Prostate gland (tissue), 2 donors: ENCODE data around the gene PC. TPM values are rescaled to one million over a fixed set of nuclear protein-coding genes. Genes with fewer than 3 reads are reported as not detected.

Experiments used
- DNase-seq: peaks from one replicate; pipeline ENCODE4 v3.0.0-alpha.2; 2019; ENCODE audit warnings: low spot score
- H3K27ac ChIP-seq, 2 donors: fragments of 200-600 bp; sonication (generic); 2 replicates each; pipeline ENCODE4 v1.5.1; 2017 to 2019
- H3K27me3 ChIP-seq: fragments of 200-600 bp; sonication (generic); replicated peaks from 2 replicates; pipeline ENCODE4 v1.5.1; 2019; ENCODE audit not compliant: insufficient read depth
- H3K36me3 ChIP-seq, 2 donors: fragments of 200-600 bp; sonication (generic); 1 replicate in 1 of 2; 2 replicates in 1 of 2; pipeline versions ENCODE4 v1.5.1 to v1.8.1; 2017 to 2019
- H3K4me1 ChIP-seq: fragments of 200-600 bp; sonication (generic); replicated peaks from 2 replicates; pipeline ENCODE4 v1.5.1; 2019
- H3K4me3 ChIP-seq, 2 donors: fragments of 200-600 bp; sonication (generic); 2 replicates each; pipeline ENCODE4 v1.5.1; 2017 to 2019
- H3K9me3 ChIP-seq: fragments of 200-600 bp; sonication (generic); 2 replicates; pipeline ENCODE4 v1.5.1; 2017
- CTCF ChIP-seq, 4 experiments: fragments of 200-600 bp in 2 of 4; fragments of 450-650 bp in 2 of 4; sonication (generic) in 2 of 4; IDR thresholded peaks; 1 replicate in 3 of 4; 2 replicates in 1 of 4; pipeline ENCODE4 v1.5.1; 2016 to 2019; ENCODE audit warnings: antibody characterized with exemption in 4 of 4, mild to moderate bottlenecking in 2 of 4, moderate library complexity in 2 of 4
- POLR2A ChIP-seq: fragments of 450-650 bp; IDR thresholded peaks from one replicate; pipeline ENCODE4 v1.6.1; 2016; ENCODE audit warnings: antibody characterized with exemption, mild to moderate bottlenecking
- POLR2AphosphoS5 ChIP-seq: sonication (generic); formaldehyde crosslinking; IDR thresholded peaks from one replicate; pipeline ENCODE4 v1.6.1; 2017; ENCODE audit warnings: antibody characterized with exemption
- WGBS: methylation state at CpG from one replicate; pipeline ENCODE4 v1.1.5; 2018; 5-methylcytosine and 5-hydroxymethylcytosine counted together
- intact Hi-C: fragments of 100-400 bp; cut with DNase I; formaldehyde crosslinking; loops from one replicate; pipeline ENCODE4 v1.14.2; 2022
- total RNA-seq, 2 donors: library from RNA; depleted of rRNA; stranded (reverse); fragments of >200 nt; gene quantifications; one replicate each; pipeline ENCODE4 v1.1.0, GENCODE V29; 2016

PC gene
- total RNA-seq, 2 donors from 2014 or later: 42.8 to 43.4 TPM

GRCh38 chr11:66848671-66849500 lies 109.3 kb downstream of the PC start:
- peaks cover 7% of the 10 kb centered on the region for H3K4me1 ChIP-seq
- no peak overlapping the region for H3K27ac ChIP-seq
- TF ChIP-seq CTCF (IDR thresholded peaks at IDR 0.05) (no peak), POLR2AphosphoS5 (no peak), POLR2A (no peak)
- H3K27me3 ChIP-seq: no peaks in the 10 kb centered on the region
- no peaks in the 10 kb centered on the region for H3K36me3 ChIP-seq
- no peaks in the 10 kb centered on the region for H3K9me3 ChIP-seq
- no peak overlapping the region for H3K4me3 ChIP-seq
- WGBS: 88% methylated on average over 20 of the region's 28 CpGs
- DNase-seq: no peak
- intact Hi-C loops: no loop called here

- no peaks in the 10 kb centered on the region for H3K9me3 ChIP-seq
- no peak overlapping the region for H3K27ac ChIP-seq
- no peak for DNase-seq
- no peak for TF ChIP-seq POLR2AphosphoS5
- no peak for TF ChIP-seq POLR2A
- TF ChIP-seq CTCF (IDR thresholded peaks at IDR 0.05): no peak
- intact Hi-C loops: no loop called here
- peaks cover 8% of the 10 kb centered on the region for H3K4me1 ChIP-seq
- no peak overlapping the region for H3K4me3 ChIP-seq
- H3K36me3 ChIP-seq: no peaks in the 10 kb centered on the region
- no peaks in the 10 kb centered on the region for H3K27me3 ChIP-seq
- WGBS: 80% methylated on average over 14 of the region's 14 CpGs
These were observed 110.5 kb downstream of the PC start for GRCh38 chr11:66847461-66848232.

- 67% methylated on average over 4 of the region's 4 CpGs for WGBS
- Histone ChIP-seq H3K27me3 (no peaks in the 10 kb centered on the region), H3K4me1 (peaks cover 13% of the 10 kb centered on the region), H3K4me3 (no peak overlapping the region), H3K27ac (no peak overlapping the region), H3K9me3 (no peaks in the 10 kb centered on the region), H3K36me3 (no peaks in the 10 kb centered on the region)
- DNase-seq: no peak
- intact Hi-C loops: no loop called here
- TF ChIP-seq CTCF (IDR thresholded peaks at IDR 0.05): no peak
- no peak for TF ChIP-seq POLR2AphosphoS5
- no peak for TF ChIP-seq POLR2A
These were observed 111.5 kb downstream of the PC start for GRCh38 chr11:66846671-66847091.

GRCh38 chr11:66845876-66846212 lies 112.3 kb downstream of the PC start:
- H3K27ac ChIP-seq: no peak overlapping the region
- H3K4me3 ChIP-seq: no peak overlapping the region
- no peak for DNase-seq
- H3K4me1 ChIP-seq: peaks cover 13% of the 10 kb centered on the region
- TF ChIP-seq POLR2AphosphoS5 (no peak), CTCF (IDR thresholded peaks at IDR 0.05) (no peak), POLR2A (no peak)
- intact Hi-C loops: no loop called here
- H3K36me3 ChIP-seq: no peaks in the 10 kb centered on the region
- no peaks in the 10 kb centered on the region for H3K9me3 ChIP-seq
- no peaks in the 10 kb centered on the region for H3K27me3 ChIP-seq
- WGBS: 82% methylated on average over 9 of the region's 9 CpGs
